ENCODE measurements around the gene THOC5. TPM values are rescaled to one million over a fixed set of nuclear protein-coding genes. Genes with fewer than 3 reads are reported as not detected.

Gene THOC5
- total and polyA plus RNA-seq, 2 of the 4 experiments (the other 2 are of a cell fraction): 68.4 to 73.7 TPM

DNA sequence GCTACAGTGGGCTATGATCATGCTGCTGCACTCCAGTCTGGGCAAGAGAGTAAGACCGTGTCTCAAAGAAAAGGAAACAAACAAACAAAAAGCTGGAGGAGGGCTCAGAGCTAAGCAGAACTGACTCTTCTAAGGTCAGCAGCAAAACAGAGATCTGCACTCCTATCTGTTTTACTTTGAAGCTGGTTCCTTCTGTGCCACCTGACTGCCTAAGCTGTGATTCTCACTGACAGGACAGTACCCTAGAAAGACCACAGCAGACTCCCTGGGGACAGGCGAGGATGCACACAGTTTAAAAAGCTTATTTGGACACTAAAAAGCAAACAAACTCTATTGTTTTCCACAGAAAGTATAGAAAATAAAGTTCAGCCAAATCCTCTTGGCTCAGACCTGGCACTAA lies 43.0 kb downstream of the THOC5 start:
- H3K4me3 ChIP-seq (ENCODE audit: insufficient read depth, low read depth, low read length): no peak overlapping the region
- intact Hi-C loops (cut with micrococcal nuclease) (no loop called here), in situ Hi-C loops (cut with MboI; ENCODE audit: low sequenced_read_pairs) (no loop called here), dilution Hi-C loops (cut with HindIII; ENCODE audit: low sequenced_read_pairs, unreplicated experiment) (no loop called here)
- ChIA-PET POLR2A (ENCODE audit: unreplicated experiment) (no interaction called here), CTCF (no interaction called here)
- no peak overlapping the region for H3K27ac ChIP-seq (ENCODE audit: insufficient read depth, low read length)
- DNase-seq: no peak
- H2BK120ac ChIP-seq (ENCODE audit: low read depth, low read length): no peak overlapping the region
- H4K20me1 ChIP-seq (ENCODE audit: insufficient read depth, low read length): no peaks in the 10 kb centered on the region
- no peaks in the 10 kb centered on the region for H3K4me1 ChIP-seq (ENCODE audit: control insufficient read depth, insufficient read depth, low read length)
- 100% methylated on average over 1 of the region's 2 CpGs; no CpG with 5 or more reads in 1 of the 2 experiments for WGBS, 2 experiments (ENCODE audit: extremely low coverage in 2 of 2, insufficient read length in 1 of 2)
- no peak overlapping the region for H2AFZ ChIP-seq (replicated peaks; ENCODE audit: low read length, poor library complexity)
- H3K27me3 ChIP-seq (ENCODE audit: control insufficient read depth, insufficient read depth, low read length): no peaks in the 10 kb centered on the region
- no peaks in the 10 kb centered on the region; the same call in 1 of the 2 replicates for H3K9me1 ChIP-seq (ENCODE audit: insufficient read depth, low read length)
- H3K4ac ChIP-seq (ENCODE audit: low read depth, low read length): no peak overlapping the region
- H3K14ac ChIP-seq (replicated peaks; ENCODE audit: low read depth, low read length): no peak overlapping the region
- H2BK15ac ChIP-seq (ENCODE audit: low read depth, low read length): no peak overlapping the region
- no peak overlapping the region for H3K18ac ChIP-seq (ENCODE audit: low read depth, low read length)
- H3K36me3 ChIP-seq (ENCODE audit: control insufficient read depth, insufficient read depth, low read length): peaks cover 55% of the 10 kb centered on the region
- no peak overlapping the region for H2BK5ac ChIP-seq (ENCODE audit: low read depth, low read length, poor library complexity, severe bottlenecking)
- TF ChIP-seq CHD1 (IDR thresholded peaks at IDR 0.05; ENCODE audit: low read depth, low read length) (no peak), MAZ (IDR thresholded peaks at IDR 0.05; ENCODE audit: borderline replicate concordance, low read depth, low read length) (no peak), MXI1 (IDR thresholded peaks at IDR 0.05; ENCODE audit: borderline replicate concordance, low read depth, low read length) (no peak), RFX5 (IDR thresholded peaks at IDR 0.05; ENCODE audit: low read depth, low read length) (no peak), RCOR1 (IDR thresholded peaks at IDR 0.05; ENCODE audit: insufficient replicate concordance, low read length) (no peak), NFE2L2 (IDR thresholded peaks at IDR 0.05; ENCODE audit: low read depth, low read length) (no peak), SMC3 (IDR thresholded peaks at IDR 0.05; ENCODE audit: low read depth, low read length) (no peak), FOS (IDR thresholded peaks at IDR 0.05; ENCODE audit: low read depth, low read length) (no peak), MAFK (IDR thresholded peaks at IDR 0.05; ENCODE audit: low read depth, low read length) (no peak), BHLHE40 (IDR thresholded peaks at IDR 0.05; ENCODE audit: low read depth, low read length) (no peak), RAD21 (IDR thresholded peaks at IDR 0.05; ENCODE audit: low read length) (no peak), POLR2A (IDR thresholded peaks at IDR 0.05; ENCODE audit: low read depth, low read length) (no peak), CEBPB (IDR thresholded peaks at IDR 0.05; ENCODE audit: low read depth, low read length) (no peak)
- TF ChIP-seq, protein P1, sequence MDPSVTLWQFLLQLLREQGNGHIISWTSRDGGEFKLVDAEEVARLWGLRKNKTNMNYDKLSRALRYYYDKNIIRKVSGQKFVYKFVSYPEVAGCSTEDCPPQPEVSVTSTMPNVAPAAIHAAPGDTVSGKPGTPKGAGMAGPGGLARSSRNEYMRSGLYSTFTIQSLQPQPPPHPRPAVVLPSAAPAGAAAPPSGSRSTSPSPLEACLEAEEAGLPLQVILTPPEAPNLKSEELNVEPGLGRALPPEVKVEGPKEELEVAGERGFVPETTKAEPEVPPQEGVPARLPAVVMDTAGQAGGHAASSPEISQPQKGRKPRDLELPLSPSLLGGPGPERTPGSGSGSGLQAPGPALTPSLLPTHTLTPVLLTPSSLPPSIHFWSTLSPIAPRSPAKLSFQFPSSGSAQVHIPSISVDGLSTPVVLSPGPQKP (IDR thresholded peaks at IDR 0.05; ENCODE audit: borderline replicate concordance, low read depth, low read length): no peak
- TF ChIP-seq, protein P2, sequence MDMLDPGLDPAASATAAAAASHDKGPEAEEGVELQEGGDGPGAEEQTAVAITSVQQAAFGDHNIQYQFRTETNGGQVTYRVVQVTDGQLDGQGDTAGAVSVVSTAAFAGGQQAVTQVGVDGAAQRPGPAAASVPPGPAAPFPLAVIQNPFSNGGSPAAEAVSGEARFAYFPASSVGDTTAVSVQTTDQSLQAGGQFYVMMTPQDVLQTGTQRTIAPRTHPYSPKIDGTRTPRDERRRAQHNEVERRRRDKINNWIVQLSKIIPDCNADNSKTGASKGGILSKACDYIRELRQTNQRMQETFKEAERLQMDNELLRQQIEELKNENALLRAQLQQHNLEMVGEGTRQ (IDR thresholded peaks at IDR 0.05; ENCODE audit: low read depth, low read length): no peak
- TF ChIP-seq, protein P3, sequence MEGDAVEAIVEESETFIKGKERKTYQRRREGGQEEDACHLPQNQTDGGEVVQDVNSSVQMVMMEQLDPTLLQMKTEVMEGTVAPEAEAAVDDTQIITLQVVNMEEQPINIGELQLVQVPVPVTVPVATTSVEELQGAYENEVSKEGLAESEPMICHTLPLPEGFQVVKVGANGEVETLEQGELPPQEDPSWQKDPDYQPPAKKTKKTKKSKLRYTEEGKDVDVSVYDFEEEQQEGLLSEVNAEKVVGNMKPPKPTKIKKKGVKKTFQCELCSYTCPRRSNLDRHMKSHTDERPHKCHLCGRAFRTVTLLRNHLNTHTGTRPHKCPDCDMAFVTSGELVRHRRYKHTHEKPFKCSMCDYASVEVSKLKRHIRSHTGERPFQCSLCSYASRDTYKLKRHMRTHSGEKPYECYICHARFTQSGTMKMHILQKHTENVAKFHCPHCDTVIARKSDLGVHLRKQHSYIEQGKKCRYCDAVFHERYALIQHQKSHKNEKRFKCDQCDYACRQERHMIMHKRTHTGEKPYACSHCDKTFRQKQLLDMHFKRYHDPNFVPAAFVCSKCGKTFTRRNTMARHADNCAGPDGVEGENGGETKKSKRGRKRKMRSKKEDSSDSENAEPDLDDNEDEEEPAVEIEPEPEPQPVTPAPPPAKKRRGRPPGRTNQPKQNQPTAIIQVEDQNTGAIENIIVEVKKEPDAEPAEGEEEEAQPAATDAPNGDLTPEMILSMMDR (conservative IDR thresholded peaks at IDR 0.05; ENCODE audit: low read depth, low read length): no peak
- H3K9me3 ChIP-seq (ENCODE audit: control insufficient read depth, insufficient read depth, low read length): no peaks in the 10 kb centered on the region
- no peak overlapping the region for H2AK5ac ChIP-seq (ENCODE audit: low read depth, low read length)
- H3K79me1 ChIP-seq (ENCODE audit: low read depth in 1 of 2, low read length in 2 of 2): no peaks in the 10 kb centered on the region; a peak in 1 of 4 replicates
- no TSS peak for BruUV-seq (replicated peaks)
- no peak overlapping the region for H3K9ac ChIP-seq (ENCODE audit: low read depth, low read length)
- no peak for ATAC-seq (ENCODE audit: low read depth)
- no peak overlapping the region for H3K23ac ChIP-seq (ENCODE audit: low read depth, low read length)
- no peak overlapping the region for H4K8ac ChIP-seq (ENCODE audit: low read depth in 2 of 2, low read length in 2 of 2)
- H2AK9ac ChIP-seq (replicated peaks; ENCODE audit: low read depth, low read length, poor library complexity): no peak overlapping the region
- no peak overlapping the region for H4K5ac ChIP-seq (ENCODE audit: low read depth, low read length)
- H3K4me2 ChIP-seq (ENCODE audit: low read depth, low read length): no peak overlapping the region
- no peak overlapping the region for H4K91ac ChIP-seq (ENCODE audit: insufficient read depth, low read depth, low read length)
- no peak overlapping the region for H3K56ac ChIP-seq (ENCODE audit: extremely low read depth, insufficient read depth, low read length)
- H2BK20ac ChIP-seq (ENCODE audit: low read depth, low read length): no peak overlapping the region
